C4-2B (cell line): ENCODE measurements around the gene TBC1D10A.

Source experiments
- CTCF ChIP-seq: fragments of 450-650 bp; conservative IDR thresholded peaks from 2 replicates; pipeline ENCODE4 v1.5.1; 2017; ENCODE audit warnings: mild to moderate bottlenecking
- ZFX ChIP-seq: fragments of 450-650 bp; IDR thresholded peaks from 2 replicates; pipeline ENCODE4 v1.6.1; 2017

GRCh38 chr22:30276039-30276438, 50.7 kb downstream of the TBC1D10A start:
- TF ChIP-seq CTCF (no peak), ZFX (no peak)
